Karpas-422 (cell line): ENCODE data around the gene HCAR2. TPM values are rescaled to one million over a fixed set of nuclear protein-coding genes. Genes with fewer than 3 reads are reported as not detected.
"Not testable (repeated sequence)": the region's sequence is repeated elsewhere in the genome, so short reads cannot be mapped to it uniquely, and the experiment has no call there.

Experiments
- DNase-seq: peaks from one replicate; pipeline ENCODE4 v3.0.0-alpha.2; 2015
- H2AFZ ChIP-seq: fragments of 200-600 bp; sonication (generic); 2 replicates; pipeline ENCODE4 v1.6.1; 2014; ENCODE audit warnings: antibody characterized with exemption, low read length, mixed read lengths
- H3K27ac ChIP-seq: fragments of 200-600 bp; sonication (generic); 2 replicates; pipeline ENCODE4 v1.5.1; 2014; ENCODE audit warnings: mild to moderate bottlenecking, low read length, moderate library complexity
- H3K27me3 ChIP-seq: fragments of 200-600 bp; sonication (generic); 2 replicates; pipeline ENCODE4 v1.6.1; 2014; ENCODE audit warnings: low read length, mixed read lengths
- H3K36me3 ChIP-seq: fragments of 200-600 bp; sonication (generic); 2 replicates; pipeline ENCODE4 v1.6.1; 2014; ENCODE audit warnings: low read length, mixed read lengths; ENCODE audit not compliant: insufficient read depth
- H3K4me1 ChIP-seq: fragments of 200-600 bp; sonication (generic); 2 replicates; pipeline ENCODE4 v1.6.1; 2014; ENCODE audit warnings: mild to moderate bottlenecking, low read length, mixed read lengths
- H3K4me2 ChIP-seq: fragments of 200-600 bp; sonication (generic); 2 replicates; pipeline ENCODE4 v1.6.1; 2014; ENCODE audit warnings: low read length, low read depth, mild to moderate bottlenecking; ENCODE audit not compliant: poor library complexity, severe bottlenecking
- H3K4me3 ChIP-seq: fragments of 200-600 bp; sonication (generic); 2 replicates; pipeline ENCODE4 v1.5.1; 2014; ENCODE audit warnings: mild to moderate bottlenecking, antibody characterized with exemption, low read length, mixed read lengths
- H3K79me2 ChIP-seq: fragments of 200-600 bp; sonication (generic); 2 replicates; pipeline ENCODE4 v1.6.1; 2014; ENCODE audit warnings: mild to moderate bottlenecking, low read length, mixed read lengths
- H3K9ac ChIP-seq: fragments of 200-600 bp; sonication (generic); 2 replicates; pipeline ENCODE4 v1.6.0; 2014; ENCODE audit warnings: low read length
- H3K9me2 ChIP-seq: fragments of 200-600 bp; sonication (generic), shearing (Covaris generic); replicated peaks from 2 replicates; pipeline ENCODE4 v1.6.0; 2014; ENCODE audit warnings: mild to moderate bottlenecking, low read length, moderate library complexity; ENCODE audit not compliant: insufficient read depth
- H3K9me3 ChIP-seq: fragments of 300-700, 200-600 bp; sonication (generic); 2 replicates; pipeline ENCODE4 v1.6.1; 2014; ENCODE audit warnings: low read length, mixed read lengths
- H4K20me1 ChIP-seq: fragments of 200-600 bp; sonication (generic); 2 replicates; pipeline ENCODE4 v1.6.1; 2014; ENCODE audit warnings: mild to moderate bottlenecking, antibody characterized with exemption, low read length, low read depth; ENCODE audit not compliant: insufficient read depth
- total RNA-seq: library from RNA; depleted of rRNA; stranded (reverse); fragments of >200 nt; shearing (Covaris generic); gene quantifications from 2 replicates; pipeline ENCODE4 v1.2.3, GENCODE V29; 2014; ENCODE audit warnings: low replicate concordance

The HCAR2 gene
- total RNA-seq, 1 experiment from 2014 or later = not detected

- not testable (repeated sequence) for H4K20me1 ChIP-seq, H2AFZ ChIP-seq, H3K27me3 ChIP-seq, H3K36me3 ChIP-seq, H3K27ac ChIP-seq, H3K9me3 ChIP-seq, H3K4me3 ChIP-seq, H3K9me2 ChIP-seq, DNase-seq, H3K4me2 ChIP-seq, H3K79me2 ChIP-seq, H3K9ac ChIP-seq, H3K4me1 ChIP-seq
Measured at GRCh38 chr12:122709287-122709686, 6.1 kb upstream of the HCAR2 start.

GRCh38 chr12:122703841-122704240, 684 bp upstream of the HCAR2 start:
- not testable (repeated sequence) for H3K27me3 ChIP-seq, DNase-seq, H3K36me3 ChIP-seq, H3K4me1 ChIP-seq, H3K79me2 ChIP-seq, H3K9ac ChIP-seq, H3K9me3 ChIP-seq, H3K27ac ChIP-seq, H3K9me2 ChIP-seq, H2AFZ ChIP-seq, H3K4me3 ChIP-seq, H3K4me2 ChIP-seq, H4K20me1 ChIP-seq

GRCh38 chr12:122701481-122701880, 1.7 kb downstream of the HCAR2 start:
- H3K9me2 ChIP-seq, H3K4me3 ChIP-seq, DNase-seq, H3K36me3 ChIP-seq, H3K4me1 ChIP-seq, H3K79me2 ChIP-seq, H3K4me2 ChIP-seq, H4K20me1 ChIP-seq, H3K9me3 ChIP-seq, H2AFZ ChIP-seq, H3K27me3 ChIP-seq, H3K27ac ChIP-seq, H3K9ac ChIP-seq: not testable (repeated sequence)

- H3K4me1 ChIP-seq, H3K27ac ChIP-seq, H3K27me3 ChIP-seq, H3K4me3 ChIP-seq, H2AFZ ChIP-seq, H3K9me2 ChIP-seq, H3K9ac ChIP-seq, H3K4me2 ChIP-seq, DNase-seq, H3K9me3 ChIP-seq, H3K79me2 ChIP-seq, H4K20me1 ChIP-seq, H3K36me3 ChIP-seq: not testable (repeated sequence)
Measured at GRCh38 chr12:122700038-122700710, 3.0 kb downstream of the HCAR2 start.

GRCh38 chr12:122696922-122697321, 6.2 kb downstream of the HCAR2 start:
- not testable (repeated sequence) for H3K27ac ChIP-seq, H4K20me1 ChIP-seq, H3K79me2 ChIP-seq, H3K4me1 ChIP-seq, H2AFZ ChIP-seq, H3K9me3 ChIP-seq, DNase-seq, H3K4me2 ChIP-seq, H3K27me3 ChIP-seq, H3K4me3 ChIP-seq, H3K9me2 ChIP-seq, H3K9ac ChIP-seq, H3K36me3 ChIP-seq

- no peaks in the 10 kb centered on the region for H3K27me3 ChIP-seq
- no peaks in the 10 kb centered on the region for H3K9me3 ChIP-seq
- H3K4me3 ChIP-seq = no peak overlapping the region
- H3K4me1 ChIP-seq = no peaks in the 10 kb centered on the region; the same call in 1 of the 2 replicates
- H3K79me2 ChIP-seq = no peaks in the 10 kb centered on the region
- DNase-seq = no peak
- H3K4me2 ChIP-seq = no peak overlapping the region
- H4K20me1 ChIP-seq = no peaks in the 10 kb centered on the region
- no peak overlapping the region for H2AFZ ChIP-seq
- H3K9me2 ChIP-seq = no peaks in the 10 kb centered on the region
- H3K9ac ChIP-seq = no peak overlapping the region
- no peak overlapping the region for H3K27ac ChIP-seq
- no peaks in the 10 kb centered on the region for H3K36me3 ChIP-seq
Measured at GRCh38 chr12:122691566-122691965, 11.6 kb downstream of the HCAR2 start.

- no peak overlapping the region for H2AFZ ChIP-seq
- H3K36me3 ChIP-seq = no peaks in the 10 kb centered on the region
- no peak overlapping the region for H3K4me2 ChIP-seq
- H3K4me3 ChIP-seq = no peak overlapping the region
- H3K9me3 ChIP-seq = no peaks in the 10 kb centered on the region
- no peaks in the 10 kb centered on the region for H4K20me1 ChIP-seq
- H3K27me3 ChIP-seq = no peaks in the 10 kb centered on the region
- DNase-seq = no peak
- no peaks in the 10 kb centered on the region for H3K9me2 ChIP-seq
- H3K79me2 ChIP-seq = no peaks in the 10 kb centered on the region
- H3K27ac ChIP-seq = no peak overlapping the region
- no peaks in the 10 kb centered on the region; the same call in 1 of the 2 replicates for H3K4me1 ChIP-seq
- H3K9ac ChIP-seq = no peak overlapping the region
Measured at GRCh38 chr12:122688291-122688690, 14.9 kb downstream of the HCAR2 start.

- no peaks in the 10 kb centered on the region for H3K9me2 ChIP-seq
Measured at GRCh38 chr12:122687086-122687485, 16.1 kb downstream of the HCAR2 start.

GRCh38 chr12:122686538-122686937, 16.6 kb downstream of the HCAR2 start:
- Histone ChIP-seq H3K4me1 (no peaks in the 10 kb centered on the region; the same call in 1 of the 2 replicates), H4K20me1 (no peaks in the 10 kb centered on the region), H3K4me3 (no peak overlapping the region), H3K79me2 (no peaks in the 10 kb centered on the region), H3K27ac (no peak overlapping the region), H3K4me2 (no peak overlapping the region), H2AFZ (no peak overlapping the region), H3K9ac (no peak overlapping the region), H3K9me3 (no peaks in the 10 kb centered on the region), H3K9me2 (no peaks in the 10 kb centered on the region), H3K36me3 (no peaks in the 10 kb centered on the region), H3K27me3 (no peaks in the 10 kb centered on the region)
- DNase-seq = no peak

More at GRCh38 chr12:122687086-122687485, 16.1 kb downstream of the HCAR2 start:
- no peaks in the 10 kb centered on the region for H3K27me3 ChIP-seq
- DNase-seq = no peak
- H2AFZ ChIP-seq = no peak overlapping the region
- H3K79me2 ChIP-seq = no peaks in the 10 kb centered on the region
- H3K9ac ChIP-seq = no peak overlapping the region
- H3K4me3 ChIP-seq = no peak overlapping the region
- H3K4me2 ChIP-seq = no peak overlapping the region
- no peak overlapping the region for H3K27ac ChIP-seq
- H3K9me3 ChIP-seq = no peaks in the 10 kb centered on the region
- H3K36me3 ChIP-seq = no peaks in the 10 kb centered on the region
- no peaks in the 10 kb centered on the region; the same call in 1 of the 2 replicates for H3K4me1 ChIP-seq
- no peaks in the 10 kb centered on the region for H4K20me1 ChIP-seq
